HG02623 (cell line): ENCODE measurements around the gene PTBP1.

Experiments
- ATAC-seq: cut with Tn5 transposase; IDR thresholded peaks from one replicate; pipeline ENCODE4 v1.9.1; 2021; ENCODE audit warnings: moderate library complexity; ENCODE audit not compliant: unreplicated experiment

PTBP1 gene

GRCh38 chr19:795691-796581 lies 1.3 kb upstream of the PTBP1 start:
- no peak for ATAC-seq

- peak; percentile 42 for ATAC-seq
Observed at GRCh38 chr19:797528-798414, 519 bp downstream of the PTBP1 start.

GRCh38 chr19:798415-799075 lies 1.3 kb downstream of the PTBP1 start:
- ATAC-seq, result no peak

- no peak for ATAC-seq
Observed at GRCh38 chr19:799076-799881, 2.0 kb downstream of the PTBP1 start.

GRCh38 chr19:800360-801029 lies 3.2 kb downstream of the PTBP1 start:
- no peak for ATAC-seq

- no peak for ATAC-seq
Observed at GRCh38 chr19:801030-801860, 4.0 kb downstream of the PTBP1 start.

- ATAC-seq, result no peak
Observed at GRCh38 chr19:801861-802497, 4.7 kb downstream of the PTBP1 start.

- no peak for ATAC-seq
Observed at GRCh38 chr19:802498-803098, 5.3 kb downstream of the PTBP1 start.

GRCh38 chr19:803099-803561 lies 5.9 kb downstream of the PTBP1 start:
- no peak for ATAC-seq

- no peak for ATAC-seq
Observed at GRCh38 chr19:803686-804418, 6.6 kb downstream of the PTBP1 start.

GRCh38 chr19:804419-805165 lies 7.3 kb downstream of the PTBP1 start:
- no peak for ATAC-seq

GRCh38 chr19:805166-805551 lies 7.9 kb downstream of the PTBP1 start:
- ATAC-seq, result no peak

- ATAC-seq, result no peak
Observed at GRCh38 chr19:805600-806550, 8.6 kb downstream of the PTBP1 start.

- ATAC-seq, result no peak
Observed at GRCh38 chr19:806815-807421, 9.7 kb downstream of the PTBP1 start.
